Stimulated activated CD4-positive, alpha-beta T cell treated with anti-CD3 and anti-CD28 coated beads, Interleukin-15, amount 100 ng/mL, for 24 hours (primary cell): ENCODE measurements around the gene PADI6.
A peak's percentile ranks its signal among the peaks of the same experiment; 100 is the strongest.

ENCODE experiments used
- DNase-seq: peaks from one replicate; pipeline ENCODE4 v3.0.0-alpha.2; 2020

The PADI6 gene

DNA sequence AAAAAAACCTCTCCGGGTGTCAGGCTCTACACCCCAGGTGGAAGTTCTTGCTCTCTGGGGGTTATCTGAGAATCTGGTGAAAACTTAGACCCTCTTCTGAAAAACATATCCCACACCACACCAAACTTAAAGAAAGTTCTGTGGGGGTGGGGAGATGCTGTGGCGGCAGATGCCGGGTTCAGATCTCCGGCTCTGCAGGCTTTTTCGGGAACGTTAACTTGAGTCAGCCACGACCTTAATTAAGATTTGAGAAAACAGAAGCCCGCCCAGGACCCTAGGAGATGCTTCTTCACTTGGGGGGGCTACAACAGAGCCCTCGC is 65.2 kb downstream of the PADI6 start:
- no peak for DNase-seq

DNA sequence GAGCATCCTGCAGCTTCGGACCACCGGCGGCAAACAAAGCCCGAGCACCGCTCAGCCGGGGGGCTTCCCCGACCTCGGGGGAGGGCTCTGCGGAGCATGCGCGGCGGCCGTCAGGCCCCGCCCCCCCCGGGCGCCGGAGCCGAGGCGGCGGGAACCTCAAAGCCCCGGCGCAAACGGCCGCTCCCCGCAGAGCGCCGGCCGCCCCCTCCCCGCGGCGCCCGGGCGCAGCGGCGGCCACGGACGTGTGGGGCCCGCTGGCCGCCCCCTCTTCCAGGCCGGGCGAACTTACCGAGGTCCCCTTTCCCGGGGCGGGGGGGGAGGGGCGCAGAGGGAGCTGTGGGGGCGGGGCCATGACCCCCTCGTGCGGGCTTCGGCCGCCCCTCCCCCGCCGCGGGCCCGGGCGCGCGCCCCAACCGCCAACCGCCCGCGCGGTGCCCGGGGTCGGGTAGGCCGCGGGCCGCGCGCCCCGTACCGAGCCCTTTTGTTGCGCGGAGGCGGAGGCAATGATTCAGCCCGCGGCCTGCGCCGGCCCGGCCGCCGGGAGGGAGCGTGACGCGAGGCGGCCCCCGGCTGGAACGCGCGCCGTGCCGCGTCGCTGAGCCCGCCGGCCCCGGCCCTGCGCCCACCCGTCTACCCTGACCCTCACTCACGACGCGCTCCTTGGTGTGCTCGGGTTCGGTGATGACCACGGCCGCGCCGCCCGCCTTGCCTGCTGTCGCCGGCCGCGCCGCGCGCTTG is 65.8 kb downstream of the PADI6 start:
- DNase-seq: peak; percentile 72

DNA sequence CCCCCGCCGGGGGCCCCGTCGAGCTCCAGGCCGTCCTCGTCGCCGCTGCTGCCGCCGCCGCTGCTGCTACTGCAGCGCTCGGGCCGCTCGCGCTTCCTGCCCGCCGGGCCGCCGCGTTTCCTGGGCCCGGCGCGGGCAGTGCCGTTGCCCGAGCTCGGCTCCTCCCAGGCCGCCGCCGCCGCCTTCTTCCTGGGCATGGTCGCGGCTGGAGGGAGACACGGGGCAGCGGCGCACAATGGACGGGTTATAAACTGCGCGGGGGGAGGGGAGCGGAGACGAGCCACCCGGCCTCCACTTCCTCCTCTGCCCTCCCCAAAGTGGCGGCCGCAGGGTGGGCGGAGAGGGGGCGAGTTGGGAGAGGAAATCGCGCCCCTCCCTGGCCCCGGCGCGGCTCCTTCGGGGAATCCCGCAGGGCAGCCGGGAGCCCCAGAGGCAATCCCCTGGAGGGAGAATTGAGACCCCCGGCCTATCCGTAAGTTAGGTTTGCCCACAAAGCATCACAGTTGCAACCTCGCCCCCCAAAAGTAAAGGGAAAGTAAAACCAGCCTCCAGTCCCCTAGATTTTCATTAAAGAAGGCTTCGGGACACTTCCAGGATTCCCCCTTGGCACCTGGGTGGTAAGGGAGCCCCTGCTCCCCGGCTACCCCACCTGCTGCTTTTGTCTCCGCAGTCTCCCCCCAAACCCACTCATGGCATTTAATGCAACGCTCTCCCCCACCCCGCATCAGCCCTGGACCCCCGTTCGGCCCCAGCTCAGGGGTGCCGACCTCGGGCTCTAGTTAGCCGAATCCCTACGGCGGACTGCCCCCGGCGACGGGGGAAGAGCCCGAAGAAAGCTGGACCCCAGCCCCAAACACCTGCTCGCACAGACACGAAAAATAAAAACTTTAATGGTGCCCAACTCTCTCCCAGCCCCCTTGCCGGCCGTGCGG is 66.6 kb downstream of the PADI6 start:
- peak; percentile 87 for DNase-seq

DNA sequence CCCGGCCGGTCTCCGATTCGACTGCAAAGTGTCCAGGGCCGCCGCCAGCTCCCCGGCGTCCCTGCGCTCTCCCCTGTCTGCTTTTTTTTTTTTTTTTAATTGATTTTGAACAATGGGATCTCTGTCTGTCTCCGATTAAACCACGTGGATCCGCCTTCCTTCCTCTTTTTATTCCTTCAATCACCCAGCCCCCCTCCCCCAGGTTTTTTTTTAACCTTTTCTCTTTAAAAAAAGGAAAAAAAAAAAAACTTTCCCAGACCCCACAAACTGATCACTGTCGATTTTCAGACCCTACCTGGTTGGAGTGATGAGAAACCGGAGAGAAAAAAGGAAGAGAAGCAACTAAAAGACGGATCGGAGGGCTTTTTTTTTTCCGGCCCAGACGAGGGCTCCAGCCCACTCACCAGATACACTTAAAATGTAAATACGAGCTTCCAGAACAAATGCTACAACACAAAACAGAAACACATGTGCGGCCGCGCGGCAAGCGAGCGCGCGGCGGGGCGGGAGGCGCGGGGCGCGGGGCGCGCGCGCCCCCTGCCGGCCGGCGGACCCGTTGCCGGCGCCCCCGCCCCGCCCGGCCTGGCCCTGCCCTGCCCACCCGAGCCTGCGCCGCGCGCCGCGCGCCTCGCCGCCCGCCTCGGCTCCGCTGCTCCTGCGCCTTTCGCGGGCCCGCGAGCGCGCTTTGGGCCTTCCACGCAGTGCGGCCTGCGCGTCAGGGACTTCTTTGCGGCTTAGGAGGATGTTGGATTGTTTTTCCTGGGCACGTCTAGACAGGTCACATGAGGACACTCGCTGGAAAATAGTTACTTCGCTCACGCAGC is 67.5 kb downstream of the PADI6 start, which contains the start of gene RCC2:
Gene RCC2 (minus strand): TSS at position 428 of the 824 bp plus-strand sequence. CDS start 1,163 bp downstream, outside the sequence.
- peak; percentile 76 for DNase-seq

DNA sequence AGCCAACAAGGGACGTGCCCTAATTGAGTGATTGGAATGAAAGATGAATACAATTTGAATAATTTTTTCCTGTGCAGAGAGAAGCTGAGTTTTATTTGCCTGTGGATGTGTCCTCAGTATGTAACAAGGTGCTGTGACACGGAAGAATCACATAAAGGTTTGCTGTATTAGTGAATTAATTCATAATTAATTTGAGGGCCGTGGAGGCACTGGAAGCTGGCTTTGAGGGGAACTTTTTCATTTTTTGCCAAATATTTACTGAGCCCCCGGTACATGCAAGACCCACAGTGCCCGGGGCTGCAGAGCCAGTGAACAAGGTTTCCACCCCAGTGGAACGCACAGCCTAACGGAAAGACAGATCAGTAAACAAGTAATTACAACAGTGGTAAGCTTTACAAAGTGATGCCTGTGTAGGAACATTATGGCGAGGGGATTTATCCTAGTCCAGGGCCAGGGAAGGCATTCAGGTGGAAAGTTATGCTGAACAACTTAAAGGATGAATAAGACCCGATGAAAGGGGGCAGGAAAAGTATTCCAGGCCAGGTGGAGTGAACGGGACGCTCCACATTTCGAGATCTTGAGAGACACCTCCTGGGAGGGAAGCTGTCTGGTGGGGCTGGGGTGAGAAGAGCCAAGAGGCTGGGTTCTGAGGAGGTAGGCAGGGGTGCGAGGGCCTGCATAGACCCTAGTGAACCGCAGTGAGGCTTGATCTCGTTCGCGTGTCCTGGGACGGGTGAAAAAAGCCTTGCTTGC is 68.3 kb downstream of the PADI6 start:
- no peak for DNase-seq

DNA sequence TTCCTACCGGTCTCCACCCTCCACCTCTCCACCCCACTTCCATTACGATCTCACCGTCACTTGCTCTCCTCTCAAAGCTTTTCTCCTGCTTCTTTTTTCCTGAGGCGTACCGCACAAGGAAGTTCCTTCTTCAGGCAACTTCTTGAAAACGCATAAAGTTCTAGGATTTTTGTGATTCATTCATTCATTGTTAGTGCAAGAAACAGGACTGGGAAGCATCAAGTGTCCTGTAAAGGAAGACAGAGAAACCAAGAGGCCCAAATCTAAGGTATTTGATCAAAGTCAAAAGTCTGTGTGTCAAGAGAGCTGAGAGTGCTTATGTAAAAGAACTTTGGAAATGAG is 68.8 kb downstream of the PADI6 start:
- DNase-seq: no peak

DNA sequence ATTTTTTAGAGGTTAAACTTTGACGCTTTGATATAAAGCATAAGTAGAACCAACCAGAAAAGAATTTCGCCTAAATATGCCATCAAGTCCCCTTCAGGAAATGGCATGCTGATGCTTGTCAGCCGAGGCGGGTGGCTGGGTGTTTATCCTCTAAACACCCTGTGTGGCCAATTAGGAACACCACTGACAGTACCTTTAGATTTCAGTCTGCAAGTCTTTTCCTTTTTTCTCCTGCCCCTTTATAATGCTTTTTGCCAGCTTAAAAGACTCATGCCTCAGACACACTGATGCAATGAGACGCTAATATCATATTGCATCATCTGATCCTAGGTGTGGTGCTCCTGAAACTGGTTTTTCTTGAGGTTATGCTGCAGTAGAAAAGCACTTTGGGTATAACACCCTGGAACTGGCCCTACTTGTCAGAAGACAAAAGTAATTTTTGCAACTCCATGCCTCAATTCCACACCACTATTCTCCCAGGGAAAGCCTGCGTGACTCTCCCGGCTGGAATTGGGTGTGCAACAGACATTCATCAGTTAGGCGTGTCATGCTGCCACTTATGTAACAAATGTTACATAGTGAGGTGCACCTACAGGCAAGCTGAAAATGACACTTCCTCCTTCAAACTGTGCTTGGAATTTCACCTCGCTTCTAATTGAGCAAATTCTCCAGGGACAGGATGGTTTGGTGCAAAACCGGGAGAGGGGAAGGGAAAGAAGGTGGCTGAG is 69.4 kb downstream of the PADI6 start:
- no peak for DNase-seq

DNA sequence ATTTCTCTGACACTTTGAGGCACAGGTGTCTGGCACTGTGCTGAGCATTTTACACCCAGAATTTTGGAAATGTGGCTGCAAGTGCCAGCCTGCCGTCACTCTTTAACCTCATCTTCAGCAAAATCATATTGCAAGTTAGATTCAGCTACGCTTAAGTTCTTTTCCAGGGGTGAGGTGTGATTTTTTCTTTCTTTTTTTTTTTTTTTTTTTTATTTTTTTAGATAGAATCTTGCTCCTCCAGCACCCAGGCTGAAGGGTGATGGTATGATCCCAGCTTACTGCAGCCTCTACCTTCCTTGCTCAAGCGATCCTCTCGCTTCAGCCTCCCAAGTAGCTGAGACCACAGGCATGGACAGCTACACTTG is 70.0 kb downstream of the PADI6 start:
- DNase-seq: no peak

DNA sequence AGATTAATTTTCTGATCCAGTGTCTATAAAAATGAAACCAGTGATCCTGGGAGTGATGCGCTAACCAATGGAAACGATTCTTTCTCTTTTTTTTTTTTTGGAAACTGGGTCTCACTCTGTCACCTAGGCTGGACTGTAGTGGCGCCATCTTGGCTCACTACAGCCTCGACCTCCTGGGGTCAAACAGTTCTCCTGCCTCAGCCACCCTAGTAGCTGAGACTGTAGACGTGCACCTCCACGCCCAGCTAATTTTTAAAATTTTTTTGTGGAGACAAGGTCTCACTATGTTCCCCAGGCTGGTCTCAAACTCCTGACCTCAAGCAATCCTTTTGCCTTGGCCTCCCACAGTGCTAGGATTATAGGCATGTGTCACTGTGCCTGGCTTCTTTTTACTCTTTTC is 70.8 kb downstream of the PADI6 start:
- no peak for DNase-seq

DNA sequence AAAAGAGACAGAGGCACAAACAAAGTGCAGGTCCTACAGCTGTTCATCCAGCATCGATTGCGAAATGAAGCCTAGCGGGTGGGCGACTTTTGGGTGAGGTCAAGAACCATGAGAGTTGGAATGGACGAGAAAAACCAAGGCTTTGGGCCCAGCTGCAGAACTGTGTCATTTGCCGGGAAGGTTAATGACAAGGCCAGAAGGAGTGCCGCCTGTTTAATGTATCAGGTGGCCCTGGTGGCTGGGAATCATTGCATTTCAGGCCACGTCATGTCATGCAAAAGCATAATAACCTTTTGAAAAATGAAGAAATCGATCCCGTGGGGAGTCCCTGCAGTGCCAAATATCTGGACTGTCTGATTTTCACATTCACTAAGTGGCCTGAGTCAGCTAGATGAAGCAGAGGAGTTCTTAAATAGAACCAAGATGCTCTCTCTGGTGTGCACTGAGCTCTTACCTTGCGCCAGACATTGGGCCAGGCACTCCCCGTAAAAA is 75.6 kb downstream of the PADI6 start:
- no peak for DNase-seq
